GM12878 (cell line): ENCODE measurements around the gene TOPAZ1.

Experiments
- ATF3 ChIP-seq: IDR thresholded peaks from 2 replicates; pipeline ENCODE4 v1.6.1; 2011; ENCODE audit warnings: low read depth, mild to moderate bottlenecking, low read length, moderate library complexity, borderline replicate concordance; ENCODE audit errors: extremely low read depth
- BACH1 ChIP-seq: fragments of 450-650 bp; IDR thresholded peaks from 2 replicates; pipeline ENCODE4 v1.6.1; 2017; ENCODE audit warnings: mild to moderate bottlenecking, borderline replicate concordance
- CHD2 ChIP-seq: IDR thresholded peaks from 2 replicates; pipeline ENCODE4 v1.6.1; 2011; ENCODE audit warnings: low read depth, low read length, improper control_type of control experiment, borderline replicate concordance
- CHD4 ChIP-seq: fragments of 200-600 bp; sonication (generic); IDR thresholded peaks from 2 replicates; pipeline ENCODE4 v1.6.1; 2016; ENCODE audit warnings: mild to moderate bottlenecking
- CTCF ChIP-seq, 3 experiments: IDR thresholded peaks in 2 of 3; conservative IDR thresholded peaks in 1 of 3; 2 replicates each; pipeline ENCODE4 v1.5.1; 2011; ENCODE audit warnings: low read depth in 3 of 3, low read length in 3 of 3, mild to moderate bottlenecking in 3 of 3, control low read depth in 2 of 3, moderate library complexity in 2 of 3, inconsistent platforms in 1 of 3, mixed read lengths in 1 of 3; ENCODE audit not compliant: control insufficient read depth in 2 of 3, insufficient read depth in 1 of 3; ENCODE audit errors: extremely low read depth in 1 of 3
- EZH2 ChIP-seq: IDR thresholded peaks from 2 replicates; pipeline ENCODE4 v1.6.1; 2012; ENCODE audit warnings: low read depth, mild to moderate bottlenecking, control low read depth, inconsistent platforms, low read length, borderline replicate concordance; ENCODE audit not compliant: control insufficient read depth
- NBN ChIP-seq: fragments of 450-650 bp; IDR thresholded peaks from 2 replicates; pipeline ENCODE4 v1.6.1; 2016
- POLR2AphosphoS2 ChIP-seq: IDR thresholded peaks from 2 replicates; pipeline ENCODE4 v1.6.1; 2011; ENCODE audit warnings: low read depth, mild to moderate bottlenecking, low read length, improper control_type of control experiment, moderate library complexity
- POLR2AphosphoS5 ChIP-seq: IDR thresholded peaks from 2 replicates; pipeline ENCODE4 v1.6.1; 2011; ENCODE audit warnings: mild to moderate bottlenecking, low read length, inconsistent platforms
- SKIL ChIP-seq: fragments of 450-650 bp; IDR thresholded peaks from 2 replicates; pipeline ENCODE4 v1.6.1; 2017; ENCODE audit warnings: mild to moderate bottlenecking, low read depth, inconsistent platforms; ENCODE audit not compliant: poor library complexity, severe bottlenecking
- SUZ12 ChIP-seq: fragments of 200-600 bp; sonication (generic); IDR thresholded peaks from one replicate; pipeline ENCODE4 v1.6.1; 2018; ENCODE audit warnings: antibody characterized with exemption, mild to moderate bottlenecking; ENCODE audit not compliant: unreplicated experiment
- USF1 ChIP-seq: IDR thresholded peaks from 2 replicates; pipeline ENCODE4 v1.6.1; 2011; ENCODE audit warnings: borderline replicate concordance, low read depth, mild to moderate bottlenecking, moderate library complexity, mixed read lengths, low read length; ENCODE audit not compliant: insufficient read depth; ENCODE audit errors: extremely low read length
- ZNF687 ChIP-seq: fragments of 450-650 bp; IDR thresholded peaks from 2 replicates; pipeline ENCODE4 v1.6.1; 2017; ENCODE audit warnings: mild to moderate bottlenecking, moderate library complexity

- TF ChIP-seq CTCF (IDR thresholded peaks at IDR 0.05 in 2 of 3, conservative IDR thresholded peaks at IDR 0.05 in 1 of 3; ENCODE audit: control insufficient read depth in 2 of 3, extremely low read depth in 1 of 3, insufficient read depth in 1 of 3, low read depth in 3 of 3, low read length in 3 of 3), result no peak
- TF ChIP-seq POLR2AphosphoS5, result no peak
- TF ChIP-seq CHD4, result no peak
- no peak for TF ChIP-seq NBN
- no peak for TF ChIP-seq USF1
- no peak for TF ChIP-seq CHD2
- no peak for TF ChIP-seq ZNF687
- no peak for TF ChIP-seq SUZ12
- no peak for TF ChIP-seq POLR2AphosphoS2
- TF ChIP-seq EZH2, result no peak
- no peak for TF ChIP-seq BACH1
- no peak for TF ChIP-seq SKIL
- TF ChIP-seq ATF3, result no peak
Observed at GRCh38 chr3:44227632-44228031, 14.1 kb upstream of the TOPAZ1 start.
